ENCODE results near the gene COA5.

The COA5 gene

GRCh38 chr2:98564541-98565132 is 43.7 kb downstream of the COA5 start:
- Histone ChIP-seq H2AFZ (ENCODE audit: low read depth, low read length) (no peak overlapping the region), H3K9me3 (ENCODE audit: insufficient read depth, low read length) (no peaks in the 10 kb centered on the region), H3K27me3 (ENCODE audit: low read depth, low read length) (no peaks in the 10 kb centered on the region), H3K27ac (ENCODE audit: low read length) (no peak overlapping the region), H3K4me3 (ENCODE audit: low read length) (no peak overlapping the region), H3K36me3 (replicated peaks; ENCODE audit: low read depth, low read length) (peaks cover 8% of the 10 kb centered on the region), H4K20me1 (ENCODE audit: insufficient read depth, low read length) (no peaks in the 10 kb centered on the region), H3K4me2 (ENCODE audit: low read length) (no peak overlapping the region), H3K4me1 (ENCODE audit: low read length) (no peaks in the 10 kb centered on the region), H3K79me2 (ENCODE audit: low read length) (no peaks in the 10 kb centered on the region), H3K9ac (ENCODE audit: low read length) (no peak overlapping the region)
- TF ChIP-seq CTCF (IDR thresholded peaks at IDR 0.05; ENCODE audit: low read depth, low read length) (no peak), EZH2phosphoT487 (IDR thresholded peaks at IDR 0.05; ENCODE audit: low read depth) (no peak)

- Histone ChIP-seq H3K27ac (ENCODE audit: low read length) (no peak overlapping the region), H3K36me3 (replicated peaks; ENCODE audit: low read depth, low read length) (peaks cover 5% of the 10 kb centered on the region), H3K4me1 (ENCODE audit: low read length) (no peaks in the 10 kb centered on the region), H4K20me1 (ENCODE audit: insufficient read depth, low read length) (no peaks in the 10 kb centered on the region), H3K9me3 (ENCODE audit: insufficient read depth, low read length) (no peaks in the 10 kb centered on the region), H3K4me3 (ENCODE audit: low read length) (no peak overlapping the region), H3K79me2 (ENCODE audit: low read length) (no peaks in the 10 kb centered on the region), H2AFZ (ENCODE audit: low read depth, low read length) (no peak overlapping the region), H3K4me2 (ENCODE audit: low read length) (no peak overlapping the region), H3K27me3 (ENCODE audit: low read depth, low read length) (no peaks in the 10 kb centered on the region), H3K9ac (ENCODE audit: low read length) (no peak overlapping the region)
- TF ChIP-seq CTCF (IDR thresholded peaks at IDR 0.05; ENCODE audit: low read depth, low read length), result no peak
- no peak for TF ChIP-seq EZH2phosphoT487 (IDR thresholded peaks at IDR 0.05; ENCODE audit: low read depth)
Measured at GRCh38 chr2:98563394-98563793, 44.9 kb downstream of the COA5 start.

GRCh38 chr2:98561902-98562695 is 46.2 kb downstream of the COA5 start:
- no peak overlapping the region for H3K4me2 ChIP-seq (ENCODE audit: low read length)
- no peak overlapping the region for H3K4me3 ChIP-seq (ENCODE audit: low read length)
- no peaks in the 10 kb centered on the region for H3K79me2 ChIP-seq (ENCODE audit: low read length)
- H3K36me3 ChIP-seq (replicated peaks; ENCODE audit: low read depth, low read length), result peaks cover 9% of the 10 kb centered on the region
- no peak overlapping the region for H3K9ac ChIP-seq (ENCODE audit: low read length)
- H3K27ac ChIP-seq (ENCODE audit: low read length), result no peak overlapping the region
- H3K4me1 ChIP-seq (ENCODE audit: low read length), result peaks cover 2% of the 10 kb centered on the region
- H3K9me3 ChIP-seq (ENCODE audit: insufficient read depth, low read length), result no peaks in the 10 kb centered on the region
- TF ChIP-seq EZH2phosphoT487 (IDR thresholded peaks at IDR 0.05; ENCODE audit: low read depth) (no peak), CTCF (IDR thresholded peaks at IDR 0.05; ENCODE audit: low read depth, low read length) (no peak)
- no peaks in the 10 kb centered on the region for H3K27me3 ChIP-seq (ENCODE audit: low read depth, low read length)
- H2AFZ ChIP-seq (ENCODE audit: low read depth, low read length), result no peak overlapping the region
- H4K20me1 ChIP-seq (ENCODE audit: insufficient read depth, low read length), result no peaks in the 10 kb centered on the region

GRCh38 chr2:98561018-98561417 is 47.3 kb downstream of the COA5 start:
- H2AFZ ChIP-seq (ENCODE audit: low read depth, low read length), result no peak overlapping the region
- TF ChIP-seq CTCF (IDR thresholded peaks at IDR 0.05; ENCODE audit: low read depth, low read length) (no peak), EZH2phosphoT487 (IDR thresholded peaks at IDR 0.05; ENCODE audit: low read depth) (no peak)
- no peaks in the 10 kb centered on the region for H4K20me1 ChIP-seq (ENCODE audit: insufficient read depth, low read length)
- H3K9ac ChIP-seq (ENCODE audit: low read length), result no peak overlapping the region
- no peaks in the 10 kb centered on the region for H3K9me3 ChIP-seq (ENCODE audit: insufficient read depth, low read length)
- no peak overlapping the region for H3K4me3 ChIP-seq (ENCODE audit: low read length)
- H3K27me3 ChIP-seq (ENCODE audit: low read depth, low read length), result no peaks in the 10 kb centered on the region
- H3K4me1 ChIP-seq (ENCODE audit: low read length), result peaks cover 13% of the 10 kb centered on the region
- no peaks in the 10 kb centered on the region for H3K79me2 ChIP-seq (ENCODE audit: low read length)
- H3K4me2 ChIP-seq (ENCODE audit: low read length), result no peak overlapping the region
- H3K36me3 ChIP-seq (replicated peaks; ENCODE audit: low read depth, low read length), result peaks cover 7% of the 10 kb centered on the region
- no peak overlapping the region for H3K27ac ChIP-seq (ENCODE audit: low read length)

Measured in OCI-LY3 (cell line).